ENCODE data around the gene VPS13C.

GRCh38 chr15:62063825-62064635 lies 3.8 kb upstream of the VPS13C start:
- TF ChIP-seq CTCF (IDR thresholded peaks at IDR 0.05 in 4 of 5, conservative IDR thresholded peaks at IDR 0.05 in 1 of 5), result no peak
- no peak for TF ChIP-seq POLR2A (IDR thresholded peaks at IDR 0.05)
